SKM-1 treated with dmso at 0.1 percent for 144 hours (cell line): ENCODE results near the gene NDST4.

Experiments
- DNase-seq: peaks from one replicate; lab custom pipeline; 2025; ENCODE audit not compliant: unreplicated experiment; lab: John Stamatoyannopoulos, UW

NDST4 gene

GRCh38 chr4:114807357-114807756, 306.1 kb downstream of the NDST4 start:
- no peak for DNase-seq

GRCh38 chr4:114791976-114792375, 321.4 kb downstream of the NDST4 start:
- no peak for DNase-seq

GRCh38 chr4:114785570-114785969, 327.9 kb downstream of the NDST4 start:
- DNase-seq: no peak

GRCh38 chr4:114783215-114783595, 330.2 kb downstream of the NDST4 start:
- no peak for DNase-seq

GRCh38 chr4:114782415-114783214, 330.8 kb downstream of the NDST4 start:
- DNase-seq: no peak

- peak; percentile 21 for DNase-seq
These were observed 333.2 kb downstream of the NDST4 start for GRCh38 chr4:114780205-114780604.
